ENCODE measurements around the gene OR5K4.

OR5K4 gene

GRCh38 chr3:98360681-98361080 is 7.0 kb downstream of the OR5K4 start:
- DNase-seq (ENCODE audit: low spot score): no peak

GRCh38 chr3:98361289-98361688 is 7.6 kb downstream of the OR5K4 start:
- no peak for ATAC-seq (ENCODE audit: low read depth)

More at GRCh38 chr3:98360681-98361080, 7.0 kb downstream of the OR5K4 start:
- H3K27ac ChIP-seq (ENCODE audit: poor library complexity, severe bottlenecking): no peak overlapping the region
- no peaks in the 10 kb centered on the region for H3K9me3 ChIP-seq (ENCODE audit: severe bottlenecking)
- no peak; the same call in 2 of the 3 replicates for ATAC-seq (ENCODE audit: low read depth)
- no peak overlapping the region for H3K4me3 ChIP-seq (ENCODE audit: severe bottlenecking)
- no peaks in the 10 kb centered on the region for H3K4me1 ChIP-seq (ENCODE audit: insufficient read depth, poor library complexity, severe bottlenecking)
- no peak for TF ChIP-seq CTCF (IDR thresholded peaks at IDR 0.05; ENCODE audit: poor library complexity, severe bottlenecking)
- no peaks in the 10 kb centered on the region for H3K27me3 ChIP-seq (ENCODE audit: insufficient read depth, poor library complexity, severe bottlenecking)
- H3K36me3 ChIP-seq (ENCODE audit: low read depth): no peaks in the 10 kb centered on the region

GRCh38 chr3:98367464-98368246 is 14.0 kb downstream of the OR5K4 start:
- Histone ChIP-seq H3K4me1 (ENCODE audit: insufficient read depth, poor library complexity, severe bottlenecking) (no peaks in the 10 kb centered on the region), H3K4me3 (ENCODE audit: severe bottlenecking) (no peak overlapping the region), H3K27ac (ENCODE audit: poor library complexity, severe bottlenecking) (no peak overlapping the region), H3K36me3 (ENCODE audit: low read depth) (no peaks in the 10 kb centered on the region), H3K9me3 (ENCODE audit: severe bottlenecking) (no peaks in the 10 kb centered on the region), H3K27me3 (ENCODE audit: insufficient read depth, poor library complexity, severe bottlenecking) (no peaks in the 10 kb centered on the region)
- ATAC-seq (ENCODE audit: low read depth): no peak; the same call in 2 of the 3 replicates
- DNase-seq (ENCODE audit: low spot score): no peak
- TF ChIP-seq CTCF (IDR thresholded peaks at IDR 0.05; ENCODE audit: poor library complexity, severe bottlenecking): no peak

More at GRCh38 chr3:98361289-98361688, 7.6 kb downstream of the OR5K4 start:
- Histone ChIP-seq H3K9me3 (ENCODE audit: severe bottlenecking) (no peaks in the 10 kb centered on the region), H3K36me3 (ENCODE audit: low read depth) (no peaks in the 10 kb centered on the region), H3K4me3 (ENCODE audit: severe bottlenecking) (no peak overlapping the region), H3K27me3 (ENCODE audit: insufficient read depth, poor library complexity, severe bottlenecking) (no peaks in the 10 kb centered on the region), H3K27ac (ENCODE audit: poor library complexity, severe bottlenecking) (no peak overlapping the region), H3K4me1 (ENCODE audit: insufficient read depth, poor library complexity, severe bottlenecking) (no peaks in the 10 kb centered on the region)
- DNase-seq (ENCODE audit: low spot score): no peak
- no peak for TF ChIP-seq CTCF (IDR thresholded peaks at IDR 0.05; ENCODE audit: poor library complexity, severe bottlenecking)

- ATAC-seq (ENCODE audit: low read depth): no peak
- Histone ChIP-seq H3K4me3 (ENCODE audit: severe bottlenecking) (no peak overlapping the region), H3K9me3 (ENCODE audit: severe bottlenecking) (no peaks in the 10 kb centered on the region), H3K27me3 (ENCODE audit: insufficient read depth, poor library complexity, severe bottlenecking) (no peaks in the 10 kb centered on the region), H3K36me3 (ENCODE audit: low read depth) (no peaks in the 10 kb centered on the region), H3K4me1 (ENCODE audit: insufficient read depth, poor library complexity, severe bottlenecking) (no peaks in the 10 kb centered on the region), H3K27ac (ENCODE audit: poor library complexity, severe bottlenecking) (no peak overlapping the region)
- DNase-seq (ENCODE audit: low spot score): no peak
- TF ChIP-seq CTCF (IDR thresholded peaks at IDR 0.05; ENCODE audit: poor library complexity, severe bottlenecking): no peak
These were observed 17.5 kb downstream of the OR5K4 start for GRCh38 chr3:98371186-98371585.

- TF ChIP-seq CTCF (IDR thresholded peaks at IDR 0.05; ENCODE audit: poor library complexity, severe bottlenecking): no peak
- H3K9me3 ChIP-seq (ENCODE audit: severe bottlenecking): no peaks in the 10 kb centered on the region
- H3K4me1 ChIP-seq (ENCODE audit: insufficient read depth, poor library complexity, severe bottlenecking): no peaks in the 10 kb centered on the region
- no peak for ATAC-seq (ENCODE audit: low read depth)
- no peak overlapping the region for H3K27ac ChIP-seq (ENCODE audit: poor library complexity, severe bottlenecking)
- no peak for DNase-seq (ENCODE audit: low spot score)
- H3K27me3 ChIP-seq (ENCODE audit: insufficient read depth, poor library complexity, severe bottlenecking): no peaks in the 10 kb centered on the region
- H3K4me3 ChIP-seq (ENCODE audit: severe bottlenecking): no peak overlapping the region
- no peaks in the 10 kb centered on the region for H3K36me3 ChIP-seq (ENCODE audit: low read depth)
These were observed 18.2 kb downstream of the OR5K4 start for GRCh38 chr3:98371853-98372252.

All from RWPE2 (cell line).